NCI-H446 (cell line): ENCODE results near the gene LCTL.
A peak's percentile ranks its signal among the peaks of the same experiment; 100 is the strongest.

Source experiments
- DNase-seq, 2 experiments: peaks; one replicate each; lab custom pipeline; 2025; lab: John Stamatoyannopoulos, UW

LCTL gene, protein sequence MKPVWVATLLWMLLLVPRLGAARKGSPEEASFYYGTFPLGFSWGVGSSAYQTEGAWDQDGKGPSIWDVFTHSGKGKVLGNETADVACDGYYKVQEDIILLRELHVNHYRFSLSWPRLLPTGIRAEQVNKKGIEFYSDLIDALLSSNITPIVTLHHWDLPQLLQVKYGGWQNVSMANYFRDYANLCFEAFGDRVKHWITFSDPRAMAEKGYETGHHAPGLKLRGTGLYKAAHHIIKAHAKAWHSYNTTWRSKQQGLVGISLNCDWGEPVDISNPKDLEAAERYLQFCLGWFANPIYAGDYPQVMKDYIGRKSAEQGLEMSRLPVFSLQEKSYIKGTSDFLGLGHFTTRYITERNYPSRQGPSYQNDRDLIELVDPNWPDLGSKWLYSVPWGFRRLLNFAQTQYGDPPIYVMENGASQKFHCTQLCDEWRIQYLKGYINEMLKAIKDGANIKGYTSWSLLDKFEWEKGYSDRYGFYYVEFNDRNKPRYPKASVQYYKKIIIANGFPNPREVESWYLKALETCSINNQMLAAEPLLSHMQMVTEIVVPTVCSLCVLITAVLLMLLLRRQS

DNA sequence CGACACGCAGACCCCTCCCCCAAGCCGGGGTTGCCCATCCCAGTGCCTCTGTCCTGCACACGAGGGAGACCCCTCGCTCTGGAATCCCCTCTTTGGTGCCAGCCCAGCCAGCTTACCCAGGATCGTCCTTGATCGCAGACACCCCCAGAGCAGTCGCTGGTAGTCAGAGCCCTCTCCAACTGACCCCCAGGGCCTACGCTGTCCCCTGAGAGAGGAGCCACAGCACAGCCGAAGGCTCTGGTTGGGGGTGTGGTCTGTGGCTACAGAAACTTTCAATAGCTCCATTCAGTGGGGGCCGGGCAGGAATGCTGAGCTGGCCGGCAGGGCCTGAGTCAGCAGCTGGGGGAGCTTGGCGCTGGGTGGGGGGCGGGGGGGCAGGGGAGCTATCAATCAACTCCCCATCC lies at the start of gene LCTL:
Gene LCTL (minus strand): TSS at position 258 of the 404 bp plus-strand sequence. CDS start 633 bp downstream, outside the sequence.
- DNase-seq: no peak

DNA sequence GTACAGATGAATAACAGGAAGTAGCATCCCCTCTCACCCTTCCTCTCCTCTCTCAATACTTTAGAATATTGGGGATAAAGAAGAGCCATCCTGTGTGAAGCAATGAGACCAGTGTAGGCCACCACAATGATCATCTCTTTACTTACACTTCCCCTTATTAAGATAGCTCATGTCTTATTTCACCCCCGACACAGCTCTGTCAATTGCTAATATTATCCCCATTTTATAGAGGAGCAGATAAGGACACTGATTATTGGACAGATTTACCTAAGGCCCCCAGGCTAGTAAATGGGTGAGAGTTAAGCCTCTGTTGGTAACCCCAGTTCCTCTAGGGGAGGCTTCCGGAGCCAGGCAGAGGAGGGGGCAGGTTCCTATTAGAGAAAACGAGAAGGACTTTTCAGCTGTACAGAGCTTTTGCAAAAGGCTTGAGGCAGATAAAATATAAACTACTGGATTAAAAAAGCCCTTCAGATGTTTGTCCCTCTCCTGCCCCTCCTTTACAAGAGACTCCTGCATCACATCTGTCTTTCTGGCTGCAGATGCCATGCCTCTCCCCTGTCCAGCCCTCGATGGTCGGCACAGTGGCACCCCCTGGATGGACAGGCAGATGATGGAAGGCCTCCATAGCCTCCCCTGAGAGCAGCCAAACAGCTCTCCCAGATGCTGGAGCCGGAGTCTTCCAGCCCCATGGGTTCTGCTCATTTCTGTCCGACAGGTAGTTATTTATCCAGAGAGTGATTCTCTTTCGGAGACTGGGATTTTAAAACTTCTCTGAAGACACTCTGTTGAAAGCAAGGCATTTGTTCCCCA lies 49.4 kb upstream of the LCTL start:
- DNase-seq: no peak

DNA sequence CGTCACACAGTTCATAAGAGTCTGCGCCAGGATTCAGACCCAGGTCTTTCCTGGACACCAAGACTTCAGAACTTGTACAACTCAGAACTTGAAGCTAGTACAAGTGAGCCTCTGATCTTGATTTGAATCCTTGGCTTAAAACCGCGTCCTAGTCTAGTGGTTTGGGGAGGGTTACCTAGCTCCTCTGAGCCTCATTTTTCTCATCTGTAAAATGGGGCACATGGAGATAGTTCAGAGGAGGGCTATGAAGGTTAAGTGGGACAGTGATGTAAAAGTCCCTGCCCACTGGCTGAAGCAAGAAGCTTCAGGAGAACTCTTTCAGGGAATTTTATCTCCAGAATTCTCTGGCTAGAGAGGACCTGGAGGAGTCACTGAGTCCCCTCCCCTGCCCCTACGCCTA lies 48.7 kb upstream of the LCTL start:
- no peak for DNase-seq

DNA sequence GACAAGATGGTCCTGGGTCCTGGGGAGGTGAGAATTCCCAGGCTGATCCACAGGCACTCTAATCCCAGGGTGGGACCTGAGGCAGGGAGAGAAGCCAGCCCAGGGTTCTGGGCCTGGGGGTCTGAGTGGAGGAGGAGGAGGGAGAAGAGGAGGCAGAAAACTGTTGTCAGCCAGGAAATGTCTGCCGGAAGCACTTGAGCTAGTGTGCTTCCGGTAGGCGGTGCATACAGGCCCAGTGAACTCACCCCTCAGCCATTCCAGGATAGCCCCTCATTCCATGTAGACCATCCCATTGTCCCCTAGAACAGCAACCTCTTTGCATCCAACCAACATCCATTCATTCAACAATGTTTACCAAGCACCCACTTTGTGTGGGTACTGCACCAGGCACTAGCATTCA lies 47.9 kb upstream of the LCTL start:
- no peak for DNase-seq

DNA sequence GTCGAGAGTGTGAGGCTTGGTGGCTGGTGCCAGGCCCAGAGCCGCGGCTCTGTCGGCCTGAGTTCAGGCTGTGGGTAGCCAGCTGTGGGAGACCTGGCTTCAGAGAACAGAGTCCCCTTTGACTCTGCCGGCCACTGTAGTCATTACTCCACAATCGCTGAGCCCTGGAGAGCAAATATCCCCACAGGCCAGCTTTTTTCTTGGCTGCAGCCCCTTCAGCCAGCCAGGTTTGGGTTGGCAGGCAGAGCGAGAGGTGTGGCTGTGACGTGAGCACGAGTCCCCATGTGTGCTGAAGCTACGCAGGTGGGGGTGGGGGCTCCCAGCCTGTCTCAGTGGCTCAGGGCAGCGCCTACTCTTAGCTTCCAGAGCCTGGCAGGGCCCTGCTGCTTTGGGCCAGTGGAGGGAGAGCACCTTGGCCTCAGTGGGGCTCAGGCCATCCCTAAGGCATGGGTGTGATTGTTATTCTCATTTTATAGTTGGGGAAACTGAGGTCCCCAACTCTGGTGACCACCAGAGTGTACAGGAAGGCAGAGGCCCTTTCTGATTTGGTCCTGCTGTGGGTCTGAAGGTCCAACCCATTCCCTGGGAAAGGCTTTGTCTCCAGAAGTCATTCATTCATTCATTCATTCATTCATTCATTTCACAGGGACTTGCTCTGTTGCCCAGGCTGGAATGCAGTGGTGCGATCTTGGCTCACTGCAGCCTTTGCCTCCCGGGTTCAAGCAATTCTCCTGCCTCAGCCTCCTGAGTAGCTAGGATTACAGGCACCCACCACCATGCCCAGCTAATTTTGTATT lies 45.7 kb upstream of the LCTL start:
- DNase-seq: no peak

DNA sequence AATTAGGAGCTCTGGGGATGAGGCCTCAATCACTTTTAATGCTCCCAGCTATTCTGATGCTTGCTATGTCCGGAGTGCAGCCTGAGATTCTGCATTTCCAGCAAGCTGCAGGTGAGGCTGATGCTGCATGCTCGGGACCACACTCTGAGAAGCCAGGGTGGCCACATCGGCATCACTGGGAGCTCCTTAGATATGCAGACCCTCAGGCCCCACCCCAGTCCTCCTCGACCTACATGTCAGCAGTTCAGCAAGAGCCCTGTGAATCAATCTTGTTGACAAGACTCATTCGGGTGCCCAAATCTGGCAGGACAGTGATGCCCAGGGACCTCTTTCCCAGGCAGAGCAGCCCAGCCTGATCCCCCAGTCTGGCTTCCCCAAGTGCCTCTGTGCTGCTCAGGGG lies 44.1 kb upstream of the LCTL start:
- DNase-seq: no peak

DNA sequence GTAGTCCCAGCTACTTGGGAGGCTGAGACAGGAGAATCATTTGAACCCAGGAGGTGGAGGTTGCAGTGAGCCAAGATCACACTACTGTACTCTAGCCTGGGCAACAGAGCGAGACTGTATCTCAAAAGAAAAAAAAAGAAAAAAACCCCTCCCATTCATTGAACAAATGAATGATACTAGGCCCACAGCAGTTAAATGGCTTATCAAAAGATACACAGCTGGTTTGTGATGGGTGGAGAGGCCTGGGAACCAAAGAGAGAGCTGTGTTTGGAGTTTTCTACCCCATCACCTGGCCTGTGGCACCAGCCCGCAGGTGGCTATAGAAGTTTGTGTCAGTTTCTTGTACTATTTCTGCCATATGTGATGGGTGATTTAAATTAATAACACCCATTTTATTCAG lies 43.1 kb upstream of the LCTL start:
- DNase-seq: no peak

DNA sequence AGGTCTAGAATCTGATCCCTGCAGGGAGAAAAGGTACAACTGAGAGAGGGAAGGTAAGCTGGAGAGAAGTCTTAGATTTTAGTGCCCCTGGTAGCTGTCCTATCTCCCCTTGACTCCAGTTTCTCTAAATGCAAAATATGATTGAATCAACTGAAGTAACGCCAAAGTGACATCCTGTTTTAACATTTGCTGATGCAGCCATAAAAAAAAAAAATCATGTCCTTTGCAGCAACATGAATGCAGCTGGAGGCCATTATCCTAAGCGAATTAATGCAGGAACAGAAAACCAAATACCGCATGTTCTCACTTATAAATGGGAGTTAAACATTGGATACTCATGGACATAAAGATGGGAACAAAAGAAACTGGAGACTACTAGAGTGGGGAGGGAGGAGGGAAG lies 42.4 kb upstream of the LCTL start:
- DNase-seq: no peak

DNA sequence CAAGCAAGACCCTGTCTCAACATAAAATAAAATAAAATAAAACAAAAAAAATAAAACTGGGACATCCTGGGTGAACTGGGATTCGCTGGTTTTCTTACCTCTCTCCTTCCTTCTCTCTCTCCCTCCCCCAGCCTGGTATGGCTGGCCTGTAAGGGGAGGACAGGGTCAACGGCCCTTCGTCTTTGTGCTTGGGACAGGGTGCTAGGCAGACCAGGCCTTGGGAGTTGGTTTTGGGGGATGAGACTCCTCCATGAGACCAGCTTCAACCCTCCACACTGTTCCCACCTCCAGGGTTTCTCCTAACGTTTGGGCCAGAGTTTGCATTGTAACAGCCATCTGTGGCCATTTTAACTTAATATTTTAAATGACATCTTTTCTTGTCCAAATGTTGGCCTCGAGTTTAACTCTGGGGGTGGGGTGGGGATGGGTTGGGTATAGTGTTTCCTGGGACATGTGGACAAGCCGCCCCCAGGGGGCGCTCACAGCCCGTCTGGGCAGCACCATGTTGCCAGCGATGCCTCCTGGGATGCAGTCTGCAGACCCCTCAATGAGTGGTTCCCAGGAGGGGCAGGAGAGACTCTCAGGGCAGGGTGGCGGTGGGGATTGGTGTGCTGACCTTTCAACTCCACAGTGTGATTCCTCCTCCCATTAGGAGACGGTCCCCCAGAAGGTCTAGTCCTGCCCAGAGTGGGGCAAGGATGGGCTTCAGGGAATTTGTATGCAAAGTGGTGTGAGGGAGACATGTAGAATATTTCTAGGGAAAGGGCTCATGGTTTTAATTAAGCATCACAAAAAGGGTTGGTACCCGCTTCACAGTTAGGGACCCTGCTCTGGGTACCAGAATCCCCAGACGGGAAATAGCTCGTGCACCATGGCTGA lies 37.7 kb upstream of the LCTL start:
- DNase-seq: peak; percentile 11 to 75

DNA sequence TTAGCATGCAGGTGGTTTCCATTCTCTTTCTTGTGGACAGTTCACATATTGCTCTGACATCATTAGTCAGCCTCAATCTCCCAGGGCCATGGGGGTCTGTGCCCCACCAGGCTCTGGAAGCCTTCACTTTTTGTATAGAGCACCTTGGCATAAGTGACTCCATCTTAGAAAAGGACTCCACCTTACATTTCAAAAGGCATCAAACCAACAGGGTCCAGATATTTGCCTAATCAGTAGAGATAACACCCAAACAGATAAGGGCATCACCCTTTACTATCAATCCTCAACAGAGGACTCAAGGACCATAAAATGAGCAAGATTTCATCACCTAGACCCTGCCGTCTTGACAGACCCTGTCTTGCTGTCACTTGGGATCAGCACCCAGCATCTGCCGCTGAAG lies 35.7 kb upstream of the LCTL start:
- no peak for DNase-seq

DNA sequence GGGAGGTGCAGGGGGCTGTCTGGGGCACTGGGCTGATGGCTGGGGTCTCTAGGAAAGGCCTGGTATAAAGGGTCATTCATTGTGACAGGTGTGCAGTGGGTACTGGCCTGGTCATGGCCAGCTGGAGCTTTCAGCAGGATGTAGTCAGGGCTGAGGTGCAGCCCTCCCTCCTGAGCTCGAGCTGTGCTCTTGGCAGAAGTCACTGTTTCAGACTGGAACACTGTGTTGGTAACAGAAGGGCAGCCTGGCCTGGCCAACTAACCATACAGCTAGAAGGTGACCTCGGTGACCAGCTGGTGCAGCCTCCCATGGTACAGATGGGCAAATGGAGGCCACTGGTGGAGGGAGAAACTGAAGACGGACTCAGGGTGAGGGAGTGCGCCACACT lies 34.4 kb upstream of the LCTL start:
- DNase-seq: peak in 1 of 2 experiments; percentile 4

DNA sequence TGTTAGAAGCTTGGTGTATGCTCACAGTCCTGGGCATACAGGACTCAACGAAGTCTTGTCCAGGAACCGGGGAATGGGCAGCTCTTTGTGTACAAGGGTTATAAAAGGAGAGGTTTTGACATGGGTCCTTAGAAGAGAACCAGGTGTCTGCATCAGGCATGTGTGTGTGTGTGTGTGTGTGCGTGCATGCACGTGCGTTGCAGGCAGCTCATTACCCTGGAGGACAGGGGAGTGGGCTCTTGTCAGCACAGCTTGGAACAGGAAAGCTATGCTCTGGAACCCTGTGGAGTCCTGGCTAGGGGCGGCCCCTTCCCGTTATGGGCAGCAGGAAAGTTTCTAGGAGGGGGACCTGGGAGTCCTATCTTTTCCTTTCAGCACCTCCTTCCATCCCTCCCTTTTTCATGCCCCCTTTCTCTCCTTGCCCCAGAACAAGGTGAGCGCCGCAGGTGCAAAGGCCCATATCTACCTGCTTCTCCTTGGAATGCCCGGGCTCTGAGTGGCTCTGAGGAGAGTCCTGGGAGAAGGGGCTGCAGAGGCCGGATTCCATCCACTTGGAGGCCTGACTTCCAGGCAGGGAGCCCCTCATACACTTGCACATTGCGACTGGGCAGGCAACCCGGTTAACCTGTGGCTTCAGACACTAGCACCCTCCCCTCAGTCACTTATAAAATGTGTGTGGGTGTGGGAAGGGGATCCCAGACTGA lies 33.9 kb upstream of the LCTL start:
- no peak for DNase-seq

DNA sequence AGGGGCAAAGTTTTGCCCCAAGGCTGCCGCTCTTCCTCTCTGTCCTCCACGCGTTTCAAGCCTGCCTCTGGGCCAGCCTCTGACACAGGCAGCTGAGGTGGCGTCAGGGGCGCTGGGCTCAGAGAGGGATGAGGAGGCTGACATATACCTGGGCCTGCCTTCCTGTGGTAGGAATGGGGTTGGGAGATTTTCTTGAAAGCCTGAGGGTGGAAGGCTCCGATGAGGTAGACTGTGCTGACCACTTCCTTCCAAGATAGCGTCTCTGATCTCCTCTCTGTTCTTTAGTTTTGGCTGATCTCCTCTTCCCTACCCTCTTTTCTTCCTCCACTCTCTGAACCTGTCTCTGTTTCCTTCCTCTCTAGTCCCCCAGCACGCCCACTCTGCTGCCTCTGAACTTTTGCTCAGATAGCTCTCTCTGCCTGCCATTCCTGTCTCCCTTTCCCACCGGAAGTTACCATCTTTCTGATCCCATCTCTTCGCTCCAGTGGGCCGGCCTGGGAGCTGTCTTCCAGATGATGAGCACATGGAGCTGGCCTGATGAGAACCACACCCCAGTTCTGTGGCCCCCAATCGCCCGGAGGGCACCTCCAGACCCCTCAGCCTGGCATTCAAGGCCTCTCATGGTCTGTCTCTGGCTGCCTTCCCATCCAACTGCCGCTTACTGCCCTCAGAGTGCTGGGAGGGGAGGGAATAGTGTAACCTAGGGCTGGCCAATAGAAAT lies 32.5 kb upstream of the LCTL start:
- no peak for DNase-seq

DNA sequence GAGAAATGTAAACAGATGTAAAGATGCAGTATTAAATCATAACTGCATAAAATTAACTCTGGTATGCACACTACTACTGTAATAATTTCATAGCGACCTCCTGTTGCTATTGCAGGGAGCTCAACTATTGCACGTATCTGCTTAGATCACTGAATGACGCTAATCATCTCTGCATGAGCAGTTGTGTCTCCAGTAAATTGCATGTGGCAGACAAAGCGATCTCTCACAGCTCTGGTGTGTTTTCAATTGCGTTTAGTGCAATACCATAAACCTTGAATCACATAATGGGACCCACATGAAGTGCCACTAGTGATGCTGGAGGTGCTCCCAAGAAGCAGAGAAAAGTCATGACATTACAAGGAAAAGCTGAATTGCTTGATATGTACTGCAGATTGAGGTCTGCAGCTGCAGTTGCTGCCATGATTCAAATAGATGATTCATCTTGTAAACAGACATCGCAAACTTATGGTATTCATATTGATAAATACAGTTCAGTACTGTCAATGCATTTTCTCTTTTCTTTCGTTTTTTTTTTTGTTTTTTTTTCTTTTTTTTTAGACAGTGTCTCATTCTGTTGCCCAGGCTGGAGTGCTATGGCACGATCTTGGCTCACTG lies 30.2 kb upstream of the LCTL start:
- DNase-seq: no peak

DNA sequence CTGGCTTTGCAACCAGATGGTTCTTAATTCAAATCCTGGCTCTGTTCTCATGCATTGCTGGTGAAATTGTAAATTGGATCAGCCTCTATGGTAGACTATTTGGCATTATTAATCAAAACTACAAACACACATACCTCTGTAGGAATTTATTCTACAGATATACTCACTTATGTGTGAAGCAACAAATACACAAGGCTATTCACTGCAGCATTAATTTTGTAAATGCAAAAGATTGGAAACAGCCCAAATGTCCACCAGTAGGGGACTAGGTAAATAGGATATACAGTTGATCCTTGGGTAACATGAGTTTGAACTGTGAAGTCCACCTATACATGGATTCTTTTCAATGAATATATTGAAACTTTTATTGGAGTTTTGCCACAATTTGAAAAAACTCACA lies 29.5 kb upstream of the LCTL start:
- no peak for DNase-seq

DNA sequence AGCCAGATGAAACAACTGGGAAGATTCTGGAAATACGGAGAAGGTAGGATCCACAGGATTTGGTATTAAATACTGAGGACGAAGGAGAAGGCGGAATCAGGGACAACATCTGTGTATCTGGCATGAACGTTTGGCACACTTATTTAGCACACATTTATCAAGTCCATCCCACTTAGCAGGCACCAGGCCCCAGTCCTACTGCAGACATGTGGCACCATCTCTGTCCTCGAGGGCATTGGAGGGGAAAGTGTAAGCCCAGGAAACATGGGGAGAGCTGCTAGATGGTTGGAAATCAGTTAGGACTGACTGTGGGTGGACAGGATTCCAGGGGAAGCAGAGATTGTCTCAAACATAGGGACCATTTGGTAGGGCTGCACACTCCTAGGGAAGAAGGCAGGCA lies 29.0 kb upstream of the LCTL start:
- DNase-seq: no peak

DNA sequence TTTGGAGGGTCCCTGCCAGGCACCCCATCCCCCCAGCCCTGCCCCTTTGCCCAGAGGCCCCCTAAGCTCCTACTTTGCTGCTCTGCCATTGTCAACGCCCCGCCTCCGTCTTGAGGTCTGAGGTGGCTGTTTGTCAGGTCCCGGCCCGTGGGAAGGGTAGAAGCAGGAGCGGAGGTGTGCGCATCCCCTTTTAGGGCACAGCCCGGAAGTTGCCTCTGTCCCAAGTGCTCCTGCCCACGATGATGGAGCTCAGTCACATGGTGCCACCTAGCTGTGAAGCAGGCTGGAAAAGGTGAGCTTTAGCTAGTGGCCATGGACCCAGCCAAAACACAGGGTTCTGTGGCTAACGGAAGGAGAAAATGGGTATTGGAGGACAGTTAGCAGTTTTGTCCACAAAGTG lies 28.5 kb upstream of the LCTL start:
- no peak for DNase-seq

DNA sequence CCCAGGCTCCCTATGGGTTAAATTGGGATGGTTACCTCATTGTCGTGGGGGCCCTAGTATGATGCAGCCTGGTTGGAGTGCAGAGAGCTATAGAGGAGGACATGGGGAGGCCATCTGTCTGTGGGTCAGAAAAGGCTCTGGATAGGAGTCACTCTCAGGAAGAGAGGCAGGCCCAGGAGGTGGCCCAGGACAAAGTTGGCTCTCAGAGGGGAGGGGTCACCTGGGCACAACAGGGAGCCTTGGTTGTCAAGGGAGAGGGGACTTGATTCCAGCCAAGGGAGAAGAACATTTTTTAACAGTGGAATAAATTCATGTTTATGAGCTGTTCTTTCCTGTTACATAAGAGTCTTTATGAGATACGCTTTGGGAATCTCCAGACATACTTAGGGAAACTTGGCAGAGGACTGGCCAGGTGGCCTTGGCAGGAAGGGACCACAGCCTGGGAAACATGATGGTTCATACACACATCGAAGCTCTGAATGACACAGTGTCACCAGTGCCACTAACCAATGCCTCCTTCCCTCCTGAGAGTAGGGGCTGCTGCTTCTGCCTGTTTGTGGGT lies 27.5 kb upstream of the LCTL start:
- DNase-seq: no peak
